Lung (tissue), 12 donors: ENCODE results near the gene SPSB2. TPM values are rescaled to one million over a fixed set of nuclear protein-coding genes. Genes with fewer than 3 reads are reported as not detected.

Experiments
- ATAC-seq: fragments of 200-7000 bp; cut with Tn5 transposase; one replicate; pipeline ENCODE4 v1.9.1; 2020; ENCODE audit warnings: moderate number of reproducible peaks; ENCODE audit not compliant: insufficient read depth, low FRiP score
- DNase-seq, 3 donors: peaks; one replicate each; pipeline ENCODE4 v3.0.0-alpha.2; 2013 to 2017
- H3K27ac ChIP-seq, 2 donors: one replicate each; pipeline ENCODE4 v1.5.1; 2013; ENCODE audit warnings: mild to moderate bottlenecking in 2 of 2, moderate library complexity in 2 of 2, control low read depth in 1 of 2, inconsistent platforms in 1 of 2, low read depth in 1 of 2, low read length in 1 of 2
- H3K27me3 ChIP-seq, 3 donors: one replicate each; pipeline ENCODE4 v1.5.1; 2013; ENCODE audit warnings: low read length in 2 of 3; ENCODE audit not compliant: control insufficient read depth in 3 of 3, insufficient read depth in 3 of 3
- H3K36me3 ChIP-seq, 4 donors: one replicate each; pipeline ENCODE4 v1.5.1; 2013; ENCODE audit warnings: low read length in 4 of 4, mild to moderate bottlenecking in 1 of 4, moderate library complexity in 1 of 4; ENCODE audit not compliant: control insufficient read depth in 4 of 4, insufficient read depth in 4 of 4
- H3K4me1 ChIP-seq, 5 donors: one replicate each; pipeline ENCODE4 v1.5.1; 2013; ENCODE audit warnings: low read length in 5 of 5, mild to moderate bottlenecking in 2 of 5, moderate library complexity in 1 of 5; ENCODE audit not compliant: control insufficient read depth in 5 of 5, insufficient read depth in 5 of 5
- H3K4me3 ChIP-seq: one replicate; pipeline ENCODE4 v1.5.1; 2013; ENCODE audit warnings: mild to moderate bottlenecking, control low read depth, moderate library complexity
- H3K9ac ChIP-seq, 2 donors: one replicate each; pipeline ENCODE4 v1.5.1; 2013; ENCODE audit warnings: low read length in 2 of 2, control low read depth in 1 of 2; ENCODE audit not compliant: insufficient read depth in 1 of 2
- H3K9me3 ChIP-seq, 4 donors: one replicate each; pipeline ENCODE4 v1.5.1; 2013; ENCODE audit warnings: low read length in 3 of 4, mild to moderate bottlenecking in 1 of 4, moderate library complexity in 1 of 4; ENCODE audit not compliant: control insufficient read depth in 4 of 4, insufficient read depth in 3 of 4
- WGBS, 2 donors: extraction: QIAGEN DNeasy Blood & Tissue Kit; methylation state at CpG; one replicate each; pipeline ENCODE4 v1.1.7; 2013; 5-methylcytosine and 5-hydroxymethylcytosine counted together
- polyA plus RNA-seq, 2 donors: library from polyadenylated mRNA; stranded (reverse); fragments of 200-250 nt; gene quantifications; one replicate each; pipeline ENCODE4 v1.2.1, GENCODE V29; 2013
- total RNA-seq, 2 donors: library from RNA; depleted of rRNA in 1 of 2; stranded (reverse); fragments of >200 nt in 1 of 2; gene quantifications; one replicate each; pipeline ENCODE4 v1.2.1, GENCODE V29; 2014 to 2021
- TF ChIP-seq, protein P1 (sequence below): IDR thresholded peaks from 2 replicates; pipeline ENCODE4 v1.5.1; 2012; ENCODE audit warnings: mild to moderate bottlenecking; ENCODE audit errors: control extremely low read depth, extremely low read depth
- donor health status: control.
- donor health status: control.
- donor health status: Bipolar disorder and iron deficiency.
- donor health status: healthy.
- donor health status: DM: yes; HTN: yes; CAD: no.

SPSB2 gene
- total and polyA plus RNA-seq, 4 donors, result 21.0 to 39.8 (median 31.4) TPM

DNA sequence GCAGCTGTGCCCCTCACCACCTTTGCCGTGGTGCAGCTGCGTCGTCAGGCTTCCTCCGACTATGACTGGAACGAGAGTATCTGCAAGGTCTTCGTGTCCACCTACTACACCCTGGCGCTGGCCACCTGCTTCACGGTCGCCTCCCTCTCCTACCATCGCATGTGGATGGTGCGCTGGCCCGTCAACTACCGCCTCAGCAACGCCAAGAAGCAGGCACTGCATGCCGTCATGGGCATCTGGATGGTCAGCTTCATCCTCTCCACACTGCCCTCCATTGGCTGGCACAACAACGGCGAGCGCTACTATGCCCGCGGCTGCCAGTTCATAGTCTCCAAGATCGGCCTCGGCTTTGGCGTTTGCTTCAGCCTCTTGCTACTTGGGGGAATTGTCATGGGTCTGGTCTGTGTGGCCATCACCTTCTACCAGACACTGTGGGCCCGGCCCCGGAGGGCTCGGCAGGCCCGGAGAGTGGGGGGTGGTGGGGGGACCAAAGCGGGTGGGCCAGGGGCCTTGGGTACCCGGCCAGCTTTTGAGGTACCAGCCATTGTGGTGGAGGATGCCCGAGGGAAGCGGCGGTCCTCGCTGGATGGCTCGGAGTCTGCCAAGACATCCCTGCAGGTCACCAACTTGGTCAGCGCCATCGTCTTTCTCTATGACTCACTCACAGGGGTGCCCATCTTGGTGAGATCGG lies 48.9 kb downstream of the SPSB2 start:
- ATAC-seq (no peak), DNase-seq (no peak)
- Histone ChIP-seq H3K4me1 (peaks cover 0 to 35% (median 9%) of the 10 kb centered on the region in 5 donors), H3K27ac (no peak overlapping the region), H3K36me3 (peaks cover 0 to 9% (median 0%) of the 10 kb centered on the region in 4 donors), H3K9me3 (no peaks in the 10 kb centered on the region), H3K27me3 (peaks cover 0 to 12% (median 3%) of the 10 kb centered on the region in 3 donors), H3K9ac (no peak overlapping the region), H3K4me3 (no peak overlapping the region)
- whole genome bisulfite sequencing, 2 donors, result 90 to 92% methylated on average over 36 to 37 of the region's 37 CpGs
- TF ChIP-seq, protein P1, sequence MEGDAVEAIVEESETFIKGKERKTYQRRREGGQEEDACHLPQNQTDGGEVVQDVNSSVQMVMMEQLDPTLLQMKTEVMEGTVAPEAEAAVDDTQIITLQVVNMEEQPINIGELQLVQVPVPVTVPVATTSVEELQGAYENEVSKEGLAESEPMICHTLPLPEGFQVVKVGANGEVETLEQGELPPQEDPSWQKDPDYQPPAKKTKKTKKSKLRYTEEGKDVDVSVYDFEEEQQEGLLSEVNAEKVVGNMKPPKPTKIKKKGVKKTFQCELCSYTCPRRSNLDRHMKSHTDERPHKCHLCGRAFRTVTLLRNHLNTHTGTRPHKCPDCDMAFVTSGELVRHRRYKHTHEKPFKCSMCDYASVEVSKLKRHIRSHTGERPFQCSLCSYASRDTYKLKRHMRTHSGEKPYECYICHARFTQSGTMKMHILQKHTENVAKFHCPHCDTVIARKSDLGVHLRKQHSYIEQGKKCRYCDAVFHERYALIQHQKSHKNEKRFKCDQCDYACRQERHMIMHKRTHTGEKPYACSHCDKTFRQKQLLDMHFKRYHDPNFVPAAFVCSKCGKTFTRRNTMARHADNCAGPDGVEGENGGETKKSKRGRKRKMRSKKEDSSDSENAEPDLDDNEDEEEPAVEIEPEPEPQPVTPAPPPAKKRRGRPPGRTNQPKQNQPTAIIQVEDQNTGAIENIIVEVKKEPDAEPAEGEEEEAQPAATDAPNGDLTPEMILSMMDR, result no peak

DNA sequence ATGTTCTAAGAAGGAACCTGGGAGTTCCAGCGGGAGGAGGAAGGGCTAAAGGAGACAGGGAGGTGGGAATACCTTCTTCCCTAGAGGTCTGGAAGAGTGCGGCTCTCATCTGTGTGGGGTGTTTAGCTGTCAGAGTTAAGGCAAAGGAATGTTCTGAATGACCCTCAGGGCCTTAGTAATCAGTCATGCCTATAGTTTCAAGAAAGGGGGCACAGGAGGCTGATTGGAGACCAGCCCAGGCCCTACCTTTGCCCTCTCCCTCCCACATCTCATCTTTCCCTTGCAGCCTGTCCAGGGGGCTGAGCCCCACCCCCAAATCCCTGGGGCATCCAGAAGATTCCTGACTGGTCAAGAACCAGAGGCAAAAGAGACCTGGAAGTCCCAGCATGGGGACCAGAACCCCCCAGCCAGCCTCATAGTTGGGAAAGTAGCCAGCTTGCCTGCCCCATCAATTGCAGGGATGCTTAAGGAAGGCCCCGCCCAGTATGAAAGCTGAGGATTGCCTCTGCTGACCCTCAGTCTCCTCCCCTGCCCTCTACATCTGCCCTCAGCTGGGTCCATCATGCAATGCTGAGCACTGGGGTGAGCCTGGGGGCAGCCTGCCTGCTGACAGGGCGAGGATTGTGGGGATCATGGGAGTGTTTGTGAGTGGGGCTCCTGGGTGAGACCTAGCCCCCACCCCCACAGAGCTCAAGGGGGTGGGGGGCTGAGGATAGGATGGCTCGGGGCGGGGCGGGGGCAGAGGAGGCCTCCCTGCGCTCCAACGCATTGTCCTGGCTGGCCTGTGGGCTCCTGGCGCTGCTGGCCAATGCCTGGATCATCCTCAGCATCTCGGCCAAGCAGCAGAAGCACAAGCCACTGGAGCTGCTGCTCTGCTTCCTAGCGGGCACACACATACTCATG lies 49.7 kb downstream of the SPSB2 start:
- no peak for DNase-seq
- no peak overlapping the region for H3K27ac ChIP-seq
- ATAC-seq, result no peak
- WGBS, 2 donors, result 80 to 83% methylated on average over 10 to 12 of the region's 12 CpGs
- peaks cover 0 to 12% (median 3%) of the 10 kb centered on the region in 3 donors for H3K27me3 ChIP-seq
- H3K9me3 ChIP-seq, result no peaks in the 10 kb centered on the region
- H3K36me3 ChIP-seq, result peaks cover 0 to 10% (median 0%) of the 10 kb centered on the region in 4 donors
- H3K4me1 ChIP-seq, result peaks cover 0 to 31% (median 8%) of the 10 kb centered on the region in 5 donors
- no peak overlapping the region for H3K4me3 ChIP-seq
- H3K9ac ChIP-seq, result no peak overlapping the region
- TF ChIP-seq, protein P1, result no peak

DNA sequence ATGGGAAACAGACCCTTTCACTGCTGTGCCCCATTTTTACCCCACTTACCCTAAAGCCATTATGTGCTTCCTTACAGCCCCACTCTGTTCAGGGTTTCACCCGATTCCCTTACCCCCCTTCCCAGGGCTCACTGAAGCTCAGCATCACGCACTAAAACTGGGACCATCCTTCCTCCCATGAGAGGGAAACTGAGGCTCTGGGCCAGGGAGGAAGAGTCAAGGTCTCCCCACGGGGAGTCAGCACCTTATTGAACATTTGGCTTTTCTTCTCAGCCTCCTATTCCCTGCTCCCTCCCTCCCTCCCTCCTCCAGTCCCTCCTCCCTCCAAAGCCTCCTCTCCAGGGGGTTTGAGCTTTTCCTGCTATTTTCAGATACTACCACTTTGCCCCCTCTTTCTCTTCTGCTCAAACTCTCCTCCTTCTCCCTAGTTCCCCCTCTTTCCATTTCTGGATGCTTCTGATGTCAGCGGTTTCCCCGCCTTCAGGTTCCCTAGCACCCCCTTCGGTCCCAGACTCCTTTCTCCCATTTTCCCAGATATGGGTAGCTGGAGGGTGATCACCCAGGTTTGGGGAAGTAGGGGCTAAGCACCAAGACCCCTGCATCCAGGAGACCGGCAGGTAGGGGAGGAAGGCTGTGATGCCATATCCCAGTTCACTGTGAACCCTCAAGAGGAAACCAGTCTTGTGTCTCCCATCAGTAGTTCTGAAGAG lies 50.5 kb downstream of the SPSB2 start:
- H3K4me1 ChIP-seq, result peaks cover 0 to 30% (median 9%) of the 10 kb centered on the region in 5 donors
- ATAC-seq (no peak), DNase-seq (no peak)
- TF ChIP-seq, protein P1, result no peak
- peaks cover 0 to 15% (median 3%) of the 10 kb centered on the region in 4 donors for H3K36me3 ChIP-seq
- no peak overlapping the region for H3K27ac ChIP-seq
- no peak overlapping the region for H3K4me3 ChIP-seq
- peaks cover 0 to 12% (median 3%) of the 10 kb centered on the region in 3 donors for H3K27me3 ChIP-seq
- H3K9me3 ChIP-seq, result peaks cover 0 to 3% (median 0%) of the 10 kb centered on the region in 4 donors
- H3K9ac ChIP-seq, result no peak overlapping the region
- WGBS, 2 donors, result 69 to 91% methylated on average over 7 of the region's 7 CpGs
